Spleen (tissue), 7 donors: ENCODE data around the gene TUBB1.
"Not testable (repeated sequence)": the region's sequence is repeated elsewhere in the genome, so short reads cannot be mapped to it uniquely, and the experiment has no call there.

Source experiments
- CTCF ChIP-seq, 11 experiments: fragments of 200-600 bp in 7 of 11; fragments of 450-650 bp in 4 of 11; sonication (generic) in 4 of 11; IDR thresholded peaks in 8 of 11; conservative IDR thresholded peaks in 3 of 11; 1 replicate in 7 of 11; 2 replicates in 4 of 11; pipeline versions ENCODE4 v1.4.0 to v1.8.0; 2016 to 2021; ENCODE audit warnings: antibody characterized with exemption in 11 of 11, inconsistent platforms in 4 of 11, mild to moderate bottlenecking in 1 of 11
- POLR2A ChIP-seq, 3 donors: fragments of 450-650 bp; IDR thresholded peaks; one replicate each; pipeline ENCODE4 v1.5.1; 2017; ENCODE audit warnings: antibody characterized with exemption in 3 of 3, mild to moderate bottlenecking in 1 of 3
- POLR2AphosphoS5 ChIP-seq, 3 donors: sonication (generic); formaldehyde crosslinking; IDR thresholded peaks; one replicate each; pipeline ENCODE4 v1.5.1; 2017; ENCODE audit warnings: antibody characterized with exemption in 3 of 3
- donor health status: DM: no; HTN: no; CAD: no; lungs with moderate emphysema.
- donor health status: DM: no; HTN: no; CAD: no.
- donor health status: DM: no; HTN: no; CAD: no.

GRCh38 chr20:59011874-59012157 is 7.4 kb upstream of the TUBB1 start:
- TF ChIP-seq POLR2A (IDR thresholded peaks at IDR 0.05); CTCF (IDR thresholded peaks at IDR 0.05 in 8 of 11, conservative IDR thresholded peaks at IDR 0.05 in 3 of 11); POLR2AphosphoS5 (IDR thresholded peaks at IDR 0.05): not testable (repeated sequence)
